Trophoblast cell (in vitro differentiated cells and primary cell): Measurements from ENCODE around the gene LONP1. TPM values are rescaled to one million over a fixed set of nuclear protein-coding genes. Genes with fewer than 3 reads are reported as not detected.

ENCODE experiments used
- DNase-seq, 2 donors: peaks; one replicate each; pipeline ENCODE4 v3.0.0-alpha.2; 2016
- H2AFZ ChIP-seq: 2 replicates; pipeline ENCODE4 v1.6.1; 2013; ENCODE audit warnings: low read length, moderate library complexity, mild to moderate bottlenecking; ENCODE audit not compliant: insufficient read depth, poor library complexity
- H2AK5ac ChIP-seq: 2 replicates; pipeline ENCODE4 v1.6.1; 2013; ENCODE audit warnings: mild to moderate bottlenecking, low read length
- H2BK120ac ChIP-seq: 2 replicates; pipeline ENCODE4 v1.6.1; 2013; ENCODE audit warnings: low read length, mild to moderate bottlenecking, moderate library complexity; ENCODE audit not compliant: insufficient read depth, poor library complexity
- H2BK12ac ChIP-seq: 2 replicates; pipeline ENCODE4 v1.6.1; 2013; ENCODE audit warnings: mild to moderate bottlenecking, low read length, moderate library complexity
- H2BK5ac ChIP-seq: 2 replicates; pipeline ENCODE4 v1.6.1; 2013; ENCODE audit warnings: low read length, low read depth, moderate library complexity, mild to moderate bottlenecking; ENCODE audit not compliant: poor library complexity
- H3K14ac ChIP-seq: 2 replicates; pipeline ENCODE4 v1.6.1; 2013; ENCODE audit warnings: mild to moderate bottlenecking, low read length
- H3K18ac ChIP-seq: 2 replicates; pipeline ENCODE4 v1.6.1; 2013; ENCODE audit warnings: mild to moderate bottlenecking, low read length
- H3K23ac ChIP-seq: 2 replicates; pipeline ENCODE4 v1.6.1; 2013; ENCODE audit warnings: low read length
- H3K27ac ChIP-seq: 2 replicates; pipeline ENCODE4 v1.5.1; 2013; ENCODE audit warnings: low read depth, mild to moderate bottlenecking, inconsistent platforms, low read length, moderate library complexity
- H3K27me3 ChIP-seq: 2 replicates; pipeline ENCODE4 v1.6.1; 2013; ENCODE audit warnings: inconsistent platforms, mild to moderate bottlenecking, low read length, moderate library complexity; ENCODE audit not compliant: insufficient read depth
- H3K36me3 ChIP-seq, 2 experiments: 1 replicate in 1 of 2; 2 replicates in 1 of 2; pipeline ENCODE4 v1.6.1; 2013; ENCODE audit warnings: low read length in 2 of 2, mild to moderate bottlenecking in 2 of 2, moderate library complexity in 1 of 2; ENCODE audit not compliant: insufficient read depth in 2 of 2, control insufficient read depth in 1 of 2
- H3K4ac ChIP-seq: 2 replicates; pipeline ENCODE4 v1.6.1; 2013; ENCODE audit warnings: low read depth, mild to moderate bottlenecking, low read length, moderate library complexity
- H3K4me1 ChIP-seq, 2 experiments: 1 replicate in 1 of 2; 2 replicates in 1 of 2; pipeline ENCODE4 v1.6.1; 2013; ENCODE audit warnings: low read length in 2 of 2, mild to moderate bottlenecking in 2 of 2, moderate library complexity in 1 of 2; ENCODE audit not compliant: insufficient read depth in 2 of 2, control insufficient read depth in 1 of 2
- H3K4me2 ChIP-seq: 2 replicates; pipeline ENCODE4 v1.6.1; 2013; ENCODE audit warnings: inconsistent platforms, mild to moderate bottlenecking, low read length, moderate library complexity
- H3K4me3 ChIP-seq: 2 replicates; pipeline ENCODE4 v1.5.1; 2013; ENCODE audit warnings: mild to moderate bottlenecking, low read depth, low read length, inconsistent platforms
- H3K79me1 ChIP-seq: one replicate; pipeline ENCODE4 v1.6.1; 2013; ENCODE audit warnings: low read length
- H3K79me2 ChIP-seq: 2 replicates; pipeline ENCODE4 v1.6.1; 2013; ENCODE audit warnings: low read length, mild to moderate bottlenecking; ENCODE audit not compliant: control insufficient read depth, insufficient read depth, poor library complexity
- H3K9ac ChIP-seq: 2 replicates; pipeline ENCODE4 v1.6.1; 2013; ENCODE audit warnings: mild to moderate bottlenecking, low read length
- H3K9me3 ChIP-seq: 2 replicates; pipeline ENCODE4 v1.6.1; 2013; ENCODE audit warnings: low read depth, mild to moderate bottlenecking, control low read depth, inconsistent platforms, low read length; ENCODE audit not compliant: insufficient read depth
- H4K12ac ChIP-seq: 2 replicates; pipeline ENCODE4 v1.6.1; 2013; ENCODE audit warnings: low read depth, mild to moderate bottlenecking, low read length, moderate library complexity
- H4K8ac ChIP-seq: 2 replicates; pipeline ENCODE4 v1.6.1; 2013; ENCODE audit warnings: low read depth, mild to moderate bottlenecking, low read length, moderate library complexity
- H4K91ac ChIP-seq: one replicate; pipeline ENCODE4 v1.6.1; 2013; ENCODE audit warnings: low read depth, mild to moderate bottlenecking, low read length, moderate library complexity
- WGBS: extraction: QIAGEN DNeasy Blood & Tissue Kit; methylation state at CpG from one replicate; pipeline ENCODE4 v1.1.7; 2013; ENCODE audit warnings: missing lambda C conversion rate; ENCODE audit not compliant: insufficient read length, insufficient coverage; ENCODE audit errors: extremely low coverage; 5-methylcytosine and 5-hydroxymethylcytosine counted together
- polyA plus RNA-seq: library from polyadenylated mRNA; stranded (reverse); fragments of 200-250 nt; gene quantifications from 2 replicates; pipeline ENCODE4 v1.2.3, GENCODE V29; 2013

LONP1 gene
- 37.6 and 38.8 TPM in 2 replicates for polyA plus RNA-seq

DNA sequence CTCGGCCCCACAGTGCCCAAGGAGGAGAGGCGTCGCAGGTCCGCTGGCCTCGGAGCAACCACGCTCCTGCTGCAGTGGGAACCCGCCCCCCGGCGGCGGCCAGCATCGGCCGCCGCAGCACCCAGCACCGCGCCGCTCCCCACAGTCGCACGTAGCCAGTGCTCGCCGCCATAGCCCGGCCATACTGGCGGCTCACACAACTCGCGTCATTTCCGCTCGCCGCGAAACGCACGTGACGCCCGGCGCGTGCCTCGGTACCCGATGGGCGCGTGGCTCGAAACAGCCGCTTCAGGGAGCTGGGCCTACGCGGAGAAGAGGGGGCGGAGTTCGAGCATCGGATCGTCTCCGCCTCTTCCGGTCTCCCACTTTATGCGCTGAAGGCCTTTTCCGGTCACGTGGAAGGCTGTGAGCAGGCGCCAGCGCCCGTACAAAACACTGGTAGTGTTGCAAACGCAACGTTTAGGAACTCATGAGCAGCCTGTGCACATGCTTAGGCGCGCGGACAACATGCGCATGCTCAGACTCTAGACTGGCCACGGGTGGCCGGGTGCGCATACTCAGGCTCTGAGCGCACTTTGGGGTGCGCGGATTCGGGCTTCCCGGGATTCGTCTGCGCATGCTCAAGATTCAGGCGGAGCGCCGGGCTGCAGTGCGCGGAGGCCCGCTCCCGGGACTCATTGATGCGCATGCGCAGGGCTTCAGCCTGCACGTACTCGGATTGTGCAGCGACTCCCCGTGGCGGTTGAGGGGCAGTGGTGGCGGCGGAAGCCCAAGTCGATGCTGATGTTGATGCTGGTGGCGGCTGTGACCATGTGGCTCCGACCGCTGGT, at the start of gene LONP1, which contains the start of gene CATSPERD:
LONP1 (minus strand) TSS at position 186 of the 830 bp plus-strand sequence; CDS start at position 172, 14 bp downstream.
CATSPERD (plus strand) TSS at position 677 of the 830 bp plus-strand sequence; CDS start at position 778, 101 bp downstream.
- Histone ChIP-seq H3K27ac (peak within 1 kb of the TSS; percentile 94), H3K36me3 (peaks cover 5% of the 10 kb centered on the region in 2 experiments), H3K4me1 (peaks cover 0 to 7% of the 10 kb centered on the region in 2 experiments), H3K4me3 (peak within 1 kb of the TSS; percentile 97), H2BK5ac (peak within 1 kb of the TSS; percentile 71), H2BK120ac (peak within 1 kb of the TSS; percentile 70), H2AFZ (peak within 1 kb of the TSS; percentile 90), H3K79me1 (peaks cover 9% of the 10 kb centered on the region), H3K14ac (peak within 1 kb of the TSS; percentile 79), H3K18ac (peak within 1 kb of the TSS; percentile 58), H3K27me3 (no peaks in the 10 kb centered on the region), H2BK12ac (no peak within 1 kb of the TSS), H3K9me3 (no peaks in the 10 kb centered on the region), H3K9ac (peak within 1 kb of the TSS; percentile 98), H3K4ac (peak within 1 kb of the TSS; percentile 87), H3K79me2 (peaks cover 20% of the 10 kb centered on the region), H4K12ac (peak within 1 kb of the TSS; percentile 85), H3K23ac (no peak within 1 kb of the TSS), H4K91ac (peak within 1 kb of the TSS; percentile 86), H4K8ac (peak within 1 kb of the TSS; percentile 95), H2AK5ac (peak within 1 kb of the TSS; percentile 66), H3K4me2 (peak within 1 kb of the TSS; percentile 93)
- peak; percentile 100 for DNase-seq
- WGBS, result no CpG with 5 or more reads among the region's 90 CpGs

DNA sequence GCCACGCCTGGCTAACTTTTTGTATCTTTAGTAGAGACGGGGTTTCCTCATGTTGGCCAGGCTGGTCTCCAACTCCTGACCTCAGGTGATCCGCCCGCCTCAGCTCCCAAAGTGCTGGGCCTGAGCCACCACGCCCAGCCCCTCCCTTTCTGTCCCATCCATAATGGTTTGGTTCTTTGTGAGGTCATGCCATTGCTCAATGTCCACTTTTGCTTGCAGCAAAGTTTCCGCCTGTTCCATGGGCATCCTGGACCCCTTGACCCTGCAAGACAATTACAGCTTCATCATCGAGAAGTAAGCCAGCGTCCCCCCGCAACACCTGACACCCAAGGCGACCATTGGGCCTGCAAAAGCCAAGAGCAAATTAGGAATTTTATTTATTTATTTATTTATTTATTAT, 48.0 kb upstream of the LONP1 start:
- H4K8ac ChIP-seq, result no peak overlapping the region
- no CpG with 5 or more reads among the region's 10 CpGs for WGBS
- no peak overlapping the region for H3K14ac ChIP-seq

GRCh38 chr19:5765220-5765619, 45.3 kb upstream of the LONP1 start:
- no peak overlapping the region for H3K18ac ChIP-seq
- DNase-seq, result no peak
- no peak overlapping the region for H4K12ac ChIP-seq
- no peak overlapping the region for H4K8ac ChIP-seq
- H2BK120ac ChIP-seq, result no peak overlapping the region
- no peak overlapping the region for H3K4me3 ChIP-seq
- H3K23ac ChIP-seq, result no peak overlapping the region
- H3K4ac ChIP-seq, result no peak overlapping the region
- no peaks in the 10 kb centered on the region for H3K36me3 ChIP-seq
- no peak overlapping the region for H2AFZ ChIP-seq
- H3K9ac ChIP-seq, result no peak overlapping the region
- H3K9me3 ChIP-seq, result no peaks in the 10 kb centered on the region
- H4K91ac ChIP-seq, result no peak overlapping the region
- H3K14ac ChIP-seq, result no peak overlapping the region
- no peaks in the 10 kb centered on the region for H3K79me2 ChIP-seq
- no peak overlapping the region for H2AK5ac ChIP-seq
- H2BK5ac ChIP-seq, result no peak overlapping the region
- H2BK12ac ChIP-seq, result no peak overlapping the region
- no peaks in the 10 kb centered on the region for H3K79me1 ChIP-seq
- no peak overlapping the region for H3K4me2 ChIP-seq
- no peak overlapping the region for H3K27ac ChIP-seq
- WGBS, result no CpG with 5 or more reads among the region's 3 CpGs
- H3K27me3 ChIP-seq, result no peaks in the 10 kb centered on the region
- no peaks in the 10 kb centered on the region for H3K4me1 ChIP-seq

More for the DNA sequence above, 48.0 kb upstream of the LONP1 start:
- H3K18ac ChIP-seq, result no peak overlapping the region
- no peak overlapping the region for H2BK12ac ChIP-seq
- no peak overlapping the region for H3K4ac ChIP-seq
- no peak overlapping the region for H2AFZ ChIP-seq
- H3K36me3 ChIP-seq, result no peaks in the 10 kb centered on the region
- no peaks in the 10 kb centered on the region for H3K79me2 ChIP-seq
- no peak overlapping the region for H3K27ac ChIP-seq
- H3K9me3 ChIP-seq, result no peaks in the 10 kb centered on the region
- DNase-seq, result no peak
- no peak overlapping the region for H2BK120ac ChIP-seq
- no peak overlapping the region for H4K91ac ChIP-seq
- no peak overlapping the region for H3K4me3 ChIP-seq
- H3K9ac ChIP-seq, result peak overlapping the region; percentile 66
- no peaks in the 10 kb centered on the region for H3K4me1 ChIP-seq
- no peak overlapping the region for H3K23ac ChIP-seq
- H4K12ac ChIP-seq, result no peak overlapping the region
- H2AK5ac ChIP-seq, result no peak overlapping the region
- no peak overlapping the region for H3K4me2 ChIP-seq
- no peak overlapping the region for H2BK5ac ChIP-seq
- no peaks in the 10 kb centered on the region for H3K27me3 ChIP-seq
- H3K79me1 ChIP-seq, result no peaks in the 10 kb centered on the region

DNA sequence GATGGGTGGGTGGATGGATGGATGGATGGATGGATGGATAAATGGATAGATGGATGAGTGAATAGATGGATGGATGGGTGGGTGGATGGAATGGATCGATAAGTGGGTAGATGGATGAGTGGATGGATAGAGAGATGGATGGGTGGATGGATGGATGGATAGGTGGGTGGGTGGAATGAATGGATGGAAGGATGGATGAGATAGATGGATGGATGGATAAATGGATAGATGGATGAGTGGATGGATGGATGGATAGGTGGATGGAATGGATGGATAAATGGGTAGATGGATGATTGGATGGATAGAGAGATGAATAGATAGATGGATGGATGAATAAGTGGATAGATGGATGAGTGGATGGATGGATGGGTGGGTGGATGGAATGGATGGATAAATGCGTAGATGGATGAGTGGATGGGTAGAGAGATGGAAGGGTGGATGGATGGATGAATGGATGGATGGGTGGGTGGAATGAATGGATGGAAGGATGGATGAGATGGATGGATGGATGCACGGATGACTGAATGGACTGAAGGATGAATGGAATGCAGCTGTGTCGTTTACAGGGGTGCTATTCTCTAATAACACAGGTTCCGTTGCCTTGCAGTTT, 42.8 kb upstream of the LONP1 start:
- H3K4me2 ChIP-seq, result no peak overlapping the region
- H3K4me3 ChIP-seq, result no peak overlapping the region
- H4K8ac ChIP-seq, result no peak overlapping the region
- no peak overlapping the region for H3K27ac ChIP-seq
- no peaks in the 10 kb centered on the region for H3K79me1 ChIP-seq
- H3K4me1 ChIP-seq, result no peaks in the 10 kb centered on the region
- H3K23ac ChIP-seq, result no peak overlapping the region
- 100% methylated on average over 2 of the region's 5 CpGs for WGBS
- no peaks in the 10 kb centered on the region for H3K36me3 ChIP-seq
- H2AK5ac ChIP-seq, result no peak overlapping the region
- H3K27me3 ChIP-seq, result no peaks in the 10 kb centered on the region
- no peak overlapping the region for H2BK120ac ChIP-seq
- no peak overlapping the region for H3K14ac ChIP-seq
- no peak overlapping the region for H3K18ac ChIP-seq
- no peak overlapping the region for H3K4ac ChIP-seq
- no peak for DNase-seq
- no peak overlapping the region for H2BK12ac ChIP-seq
- no peak overlapping the region for H4K91ac ChIP-seq
- no peaks in the 10 kb centered on the region for H3K79me2 ChIP-seq
- H2BK5ac ChIP-seq, result no peak overlapping the region
- no peak overlapping the region for H4K12ac ChIP-seq
- no peak overlapping the region for H2AFZ ChIP-seq
- no peaks in the 10 kb centered on the region for H3K9me3 ChIP-seq
- H3K9ac ChIP-seq, result no peak overlapping the region
